GM18502 (cell line): ENCODE data around the gene ATP9B.

Experiments
- ATAC-seq: cut with Tn5 transposase; IDR thresholded peaks from one replicate; pipeline ENCODE4 v1.9.1; 2021; ENCODE audit warnings: mild to moderate bottlenecking; ENCODE audit not compliant: unreplicated experiment, poor library complexity

The ATP9B gene

DNA sequence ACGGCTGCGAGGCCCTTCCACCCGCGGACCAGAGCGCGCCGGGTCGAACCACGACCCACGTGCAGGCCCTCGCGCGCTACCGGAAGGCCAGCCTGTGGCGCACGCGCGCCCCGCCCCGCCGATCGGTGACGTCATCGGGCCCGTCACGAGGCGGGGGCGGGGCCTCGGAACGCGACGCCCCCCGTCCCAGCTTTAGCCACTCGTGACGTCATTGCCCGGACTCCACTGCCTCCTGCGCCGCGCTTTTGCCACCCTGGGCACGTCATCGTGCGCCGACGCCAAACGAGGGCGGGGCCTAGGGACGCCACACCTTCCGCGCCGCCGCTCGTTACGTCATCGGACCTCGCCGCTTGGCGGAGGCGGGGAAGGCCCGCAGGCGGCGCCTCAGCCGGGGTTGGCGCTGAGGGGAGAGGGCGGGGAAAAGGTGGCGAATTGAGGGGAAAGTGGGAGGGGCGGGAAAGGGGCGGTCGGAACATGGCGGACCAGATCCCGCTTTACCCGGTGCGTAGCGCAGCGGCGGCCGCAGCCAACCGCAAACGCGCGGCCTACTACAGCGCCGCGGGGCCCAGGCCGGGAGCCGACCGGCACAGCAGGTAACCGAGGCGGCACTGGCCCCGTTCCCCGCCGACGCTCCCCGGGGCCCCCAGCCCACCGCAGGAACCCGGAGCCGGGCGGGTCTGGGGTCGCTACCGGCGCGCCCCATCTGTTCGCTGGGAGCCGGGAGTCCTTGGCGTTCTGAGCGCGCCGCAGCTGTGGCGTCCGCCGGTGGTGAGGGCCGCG, at the start of gene ATP9B:
ATP9B (plus strand) TSS at position 458 of the 780 bp plus-strand sequence; CDS start at position 475, 17 bp downstream.
- ATAC-seq: peak; percentile 83

DNA sequence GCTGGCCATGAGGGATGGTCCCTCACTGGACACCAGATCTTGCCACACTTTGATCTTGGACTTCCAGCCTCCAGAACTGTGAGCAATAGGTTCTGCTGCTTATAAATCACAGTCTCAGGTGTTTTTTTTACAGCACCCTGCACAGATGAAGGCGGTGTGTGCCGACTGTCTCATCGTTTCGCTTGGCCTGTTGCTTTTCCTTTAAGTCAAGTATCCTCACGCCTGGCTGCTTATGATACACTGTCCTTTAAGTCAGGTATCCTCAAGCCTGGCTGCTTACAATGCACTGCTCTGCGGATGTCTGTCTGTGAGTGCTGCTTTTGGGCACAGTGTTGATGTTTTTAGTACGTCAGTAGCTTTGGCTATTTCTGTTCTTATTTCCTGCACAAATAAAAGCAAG, 49.3 kb upstream of the ATP9B start:
- ATAC-seq: no peak

GRCh38 chr18:79022603-79023002, 46.6 kb upstream of the ATP9B start:
- no peak for ATAC-seq

DNA sequence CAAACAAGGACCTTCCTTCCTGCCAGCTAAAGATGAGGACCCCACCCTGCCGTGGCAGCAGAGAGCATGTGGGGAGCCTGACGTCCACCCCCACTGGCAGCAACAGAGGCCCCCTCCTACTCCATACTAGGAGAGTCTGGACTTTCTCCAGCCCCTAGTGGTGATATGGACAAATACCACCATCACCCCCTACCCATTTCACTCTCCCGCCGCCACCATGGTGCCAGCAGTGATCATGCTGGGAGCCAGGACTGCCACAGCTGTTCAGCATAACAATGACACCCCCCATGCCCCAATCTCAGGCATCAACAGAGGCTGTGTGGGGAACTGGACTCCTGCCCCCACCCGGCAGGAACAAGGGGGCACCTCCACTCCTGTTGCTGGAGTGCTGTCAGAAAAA, 42.7 kb upstream of the ATP9B start:
- no peak for ATAC-seq

GRCh38 chr18:79030680-79031079, 38.5 kb upstream of the ATP9B start:
- no peak for ATAC-seq

DNA sequence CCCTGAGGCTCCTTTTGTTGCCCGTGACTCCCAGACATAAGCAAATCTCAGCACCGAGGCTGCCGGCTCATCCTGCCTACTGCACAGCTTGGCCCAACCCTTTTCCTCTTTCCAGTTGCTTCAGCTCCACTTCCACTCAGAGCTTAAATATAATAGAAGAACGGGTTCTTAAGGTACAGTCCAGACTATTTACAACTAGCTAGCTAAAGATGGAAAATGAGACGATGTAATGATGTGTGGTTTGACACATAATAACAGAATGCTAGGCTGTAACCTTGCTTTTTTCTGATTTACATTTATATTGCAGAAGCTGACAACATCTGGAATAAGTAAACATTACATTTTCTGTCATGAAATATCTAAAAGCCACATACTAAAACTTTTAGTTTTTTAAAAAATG, 26.9 kb upstream of the ATP9B start:
- ATAC-seq: no peak

DNA sequence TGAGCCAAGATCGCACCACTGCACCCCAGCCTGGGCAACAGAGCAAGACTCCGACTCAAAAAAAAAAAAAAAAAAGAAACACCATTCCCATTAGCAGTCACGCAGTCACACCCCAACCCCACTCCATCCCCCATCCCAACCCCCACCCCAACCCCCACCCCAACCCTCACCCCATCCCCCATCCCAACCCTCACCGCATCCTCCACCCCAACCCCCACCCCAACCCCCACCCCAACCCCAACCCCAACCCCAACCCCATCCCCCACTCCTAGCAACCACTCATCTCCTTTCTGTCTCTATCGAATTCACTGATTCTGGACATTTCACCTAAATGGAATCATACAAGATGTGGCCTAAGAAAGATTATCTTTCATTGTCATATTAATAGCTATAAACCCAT, 25.9 kb upstream of the ATP9B start:
- no peak for ATAC-seq

- ATAC-seq: no peak
Measured at GRCh38 chr18:79046522-79046921, 22.7 kb upstream of the ATP9B start.

DNA sequence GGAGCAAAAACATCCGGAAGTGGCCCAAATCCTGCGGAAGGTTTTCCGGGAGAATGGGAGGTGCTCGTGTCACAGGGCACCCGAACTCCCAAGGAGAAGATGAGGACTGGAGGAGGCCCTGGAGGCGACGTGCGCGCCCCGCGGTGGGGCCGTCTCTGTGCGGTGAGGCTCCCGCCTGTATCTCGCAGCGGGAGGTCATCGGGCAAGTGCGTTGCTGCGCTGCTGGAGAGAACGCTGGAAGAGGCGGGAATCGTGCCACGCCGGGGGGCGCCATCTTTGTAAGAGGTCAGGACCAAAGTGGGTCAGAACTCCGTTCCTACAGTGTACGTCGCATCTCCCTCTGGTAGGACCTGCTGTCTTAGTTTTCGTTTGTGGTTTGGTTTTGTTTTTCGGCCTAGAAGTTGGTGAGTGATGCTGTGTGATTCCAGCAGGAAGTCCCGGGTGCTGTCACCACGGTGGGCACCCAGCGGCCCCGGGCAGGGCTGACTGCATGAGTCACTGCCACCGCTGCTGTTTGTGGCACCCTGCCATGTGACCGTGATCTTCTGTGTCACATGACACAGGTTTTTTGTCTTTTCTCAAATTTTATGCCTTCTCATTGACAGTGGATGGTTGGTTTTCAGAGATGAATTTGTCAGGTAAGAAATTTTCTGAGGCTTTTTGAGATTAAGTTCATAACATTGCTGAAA, 21.5 kb upstream of the ATP9B start:
- no peak for ATAC-seq

- ATAC-seq: no peak
Measured at GRCh38 chr18:79048245-79048632, 21.0 kb upstream of the ATP9B start.

- no peak for ATAC-seq
Measured at GRCh38 chr18:79049506-79049905, 19.7 kb upstream of the ATP9B start.

GRCh38 chr18:79050005-79050404, 19.2 kb upstream of the ATP9B start:
- no peak for ATAC-seq

GRCh38 chr18:79056827-79057367, 12.3 kb upstream of the ATP9B start:
- no peak for ATAC-seq

GRCh38 chr18:79058007-79058406, 11.2 kb upstream of the ATP9B start:
- ATAC-seq: peak; percentile 83

- ATAC-seq: no peak
Measured at GRCh38 chr18:79062806-79063205, 6.4 kb upstream of the ATP9B start.

DNA sequence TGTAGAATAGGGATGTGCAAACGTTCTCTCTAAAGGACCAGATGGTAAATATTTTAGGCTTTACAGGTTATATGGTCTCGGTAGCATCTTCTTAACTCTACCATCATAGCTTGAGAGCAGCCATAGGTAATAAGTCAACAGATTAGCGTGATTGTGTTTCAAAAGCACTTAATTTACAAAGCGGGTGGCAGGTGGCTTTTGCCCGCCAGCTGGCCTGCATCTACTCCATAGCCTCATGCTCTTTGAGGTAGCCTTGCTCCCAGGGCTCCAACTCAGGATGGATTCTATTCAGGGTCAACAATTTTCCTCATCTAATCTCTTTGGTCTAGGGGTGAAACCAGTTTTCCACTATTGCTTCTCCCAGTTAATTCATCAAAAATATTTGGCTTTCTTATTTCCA, 5.0 kb upstream of the ATP9B start:
- ATAC-seq: no peak

DNA sequence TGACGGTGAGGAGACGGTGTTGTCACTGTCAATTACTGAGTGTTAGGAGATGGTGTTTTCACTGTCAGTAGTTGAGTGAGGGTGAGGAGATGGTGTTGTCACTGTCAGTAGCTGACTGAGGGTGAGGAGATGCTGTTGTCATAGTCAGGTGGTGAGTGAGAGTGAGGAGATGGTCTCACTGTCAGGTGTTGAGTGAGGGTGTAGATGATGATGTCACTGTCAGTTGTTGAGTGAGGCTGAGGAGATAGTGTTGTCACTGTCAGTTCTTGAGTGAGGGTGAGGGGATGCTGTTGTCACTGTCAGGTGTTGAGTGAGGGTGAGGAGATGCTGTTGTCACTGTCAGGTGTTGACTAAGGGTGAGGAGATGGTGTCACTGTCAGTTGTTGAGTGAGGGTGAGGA, 3.4 kb upstream of the ATP9B start:
- no peak for ATAC-seq

- no peak for ATAC-seq
Measured at GRCh38 chr18:79067611-79068010, 1.6 kb upstream of the ATP9B start.

- peak; percentile 44 for ATAC-seq
Measured at GRCh38 chr18:79068341-79068936, 755 bp upstream of the ATP9B start.

- no peak for ATAC-seq
Measured at GRCh38 chr18:79069717-79070151, 540 bp downstream of the ATP9B start.

DNA sequence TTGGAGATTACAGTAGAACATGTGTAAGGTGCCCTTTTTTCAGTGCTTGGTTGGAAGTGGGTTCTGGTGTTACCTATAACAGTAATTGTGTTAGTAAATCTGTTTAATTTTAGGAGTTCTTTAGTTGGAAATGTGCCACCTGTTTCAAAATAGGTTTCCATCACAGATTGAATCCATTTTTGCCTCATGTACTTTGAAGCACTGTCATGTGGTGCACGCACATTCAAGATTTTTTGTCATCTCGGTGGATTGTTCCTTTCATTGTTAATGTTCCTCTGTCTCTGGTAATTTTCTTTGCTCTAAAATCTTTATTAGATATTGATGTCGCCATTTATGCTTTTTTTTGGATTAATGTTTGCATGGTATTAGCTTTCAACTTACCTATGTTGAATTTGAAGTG, 1.3 kb downstream of the ATP9B start:
- no peak for ATAC-seq
